Fibroblast of lung (primary cell): ENCODE measurements around the gene RYR2.

Source experiments
- EZH2 ChIP-seq: IDR thresholded peaks from 2 replicates; pipeline ENCODE4 v1.5.1; 2012; ENCODE audit warnings: low read length, control low read depth, mild to moderate bottlenecking; ENCODE audit errors: missing control alignments
- TF ChIP-seq, protein P1 (sequence below), 2 donors: IDR thresholded peaks in 1 of 2; conservative IDR thresholded peaks in 1 of 2; 1 replicate in 1 of 2; 2 replicates in 1 of 2; pipeline ENCODE4 v1.5.1; 2011 to 2012; ENCODE audit warnings: low read length in 2 of 2, control low read depth in 1 of 2, inconsistent platforms in 1 of 2, low read depth in 1 of 2, mild to moderate bottlenecking in 1 of 2

DNA sequence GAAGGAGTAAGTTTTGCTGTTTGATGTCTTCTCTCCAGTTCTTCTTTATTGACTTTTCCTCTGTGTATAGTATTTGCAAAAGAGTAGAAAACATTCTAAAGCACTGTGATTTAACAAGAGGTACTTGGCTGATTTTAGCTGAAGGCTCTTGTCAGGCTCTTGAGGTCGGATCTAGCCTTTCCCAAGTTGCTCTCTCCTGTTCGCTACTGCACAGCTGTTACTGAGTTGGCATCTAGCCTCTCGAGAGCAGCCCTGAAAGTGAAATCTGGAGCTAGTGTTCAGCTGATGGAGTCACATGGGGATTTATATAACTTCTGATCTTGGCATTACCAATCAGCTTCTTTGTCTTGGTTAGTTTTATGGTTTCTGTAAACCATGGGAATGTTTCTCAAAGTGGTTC lies 193.1 kb downstream of the RYR2 start:
- TF ChIP-seq, protein P1, sequence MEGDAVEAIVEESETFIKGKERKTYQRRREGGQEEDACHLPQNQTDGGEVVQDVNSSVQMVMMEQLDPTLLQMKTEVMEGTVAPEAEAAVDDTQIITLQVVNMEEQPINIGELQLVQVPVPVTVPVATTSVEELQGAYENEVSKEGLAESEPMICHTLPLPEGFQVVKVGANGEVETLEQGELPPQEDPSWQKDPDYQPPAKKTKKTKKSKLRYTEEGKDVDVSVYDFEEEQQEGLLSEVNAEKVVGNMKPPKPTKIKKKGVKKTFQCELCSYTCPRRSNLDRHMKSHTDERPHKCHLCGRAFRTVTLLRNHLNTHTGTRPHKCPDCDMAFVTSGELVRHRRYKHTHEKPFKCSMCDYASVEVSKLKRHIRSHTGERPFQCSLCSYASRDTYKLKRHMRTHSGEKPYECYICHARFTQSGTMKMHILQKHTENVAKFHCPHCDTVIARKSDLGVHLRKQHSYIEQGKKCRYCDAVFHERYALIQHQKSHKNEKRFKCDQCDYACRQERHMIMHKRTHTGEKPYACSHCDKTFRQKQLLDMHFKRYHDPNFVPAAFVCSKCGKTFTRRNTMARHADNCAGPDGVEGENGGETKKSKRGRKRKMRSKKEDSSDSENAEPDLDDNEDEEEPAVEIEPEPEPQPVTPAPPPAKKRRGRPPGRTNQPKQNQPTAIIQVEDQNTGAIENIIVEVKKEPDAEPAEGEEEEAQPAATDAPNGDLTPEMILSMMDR (conservative IDR thresholded peaks at IDR 0.05 in 1 of 2, IDR thresholded peaks at IDR 0.05 in 1 of 2; ENCODE audit: low read depth in 1 of 2, low read length in 2 of 2), result no peak
- no peak for TF ChIP-seq EZH2
